Measurements from ENCODE around the gene GNLY.
"Not testable (repeated sequence)": the region's sequence is repeated elsewhere in the genome, so short reads cannot be mapped to it uniquely, and the experiment has no call there.

The GNLY gene

DNA sequence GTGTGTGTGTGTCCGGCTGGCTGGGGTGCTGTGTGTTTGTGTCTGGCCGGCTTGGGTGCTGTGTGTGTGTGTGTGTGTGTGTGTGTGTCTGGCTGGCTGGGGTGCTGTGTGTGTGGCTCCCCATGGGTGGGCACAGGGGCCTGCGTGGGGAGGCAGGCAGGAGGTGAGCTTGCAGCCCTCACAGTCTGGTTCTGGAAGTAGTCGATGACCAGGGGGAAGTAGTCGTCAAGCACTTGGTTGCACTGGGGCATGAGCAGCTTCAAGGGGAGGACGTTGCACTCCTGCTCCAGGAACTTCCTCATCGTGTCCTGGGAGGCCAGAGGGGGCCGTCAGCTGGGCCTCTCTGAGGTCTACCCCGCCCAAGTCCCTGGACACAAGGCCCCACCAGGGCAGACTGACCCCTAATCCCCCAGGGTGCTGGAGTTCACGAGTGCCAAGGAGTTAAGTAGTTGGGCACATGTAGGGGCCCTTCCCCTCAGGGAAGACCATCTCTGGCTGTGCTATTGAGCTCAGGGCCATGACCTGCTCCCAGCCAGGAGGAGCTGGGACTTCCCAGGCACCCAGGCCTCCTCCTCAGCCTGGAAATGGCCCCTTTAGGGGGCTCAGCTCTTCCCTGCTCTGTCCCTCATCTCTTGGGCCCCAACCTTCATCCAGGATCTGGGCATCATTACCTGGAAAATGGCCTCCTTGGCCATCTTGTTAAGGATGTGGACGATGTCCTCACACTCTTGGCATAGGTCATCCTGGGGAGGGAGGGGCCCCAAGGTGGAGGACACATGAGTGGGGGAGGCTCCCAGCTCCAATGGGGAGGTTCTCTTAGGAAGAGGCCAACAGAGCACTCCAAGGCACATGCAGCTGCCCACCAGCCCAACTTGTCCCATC lies 27.5 kb upstream of the GNLY start:
- TF ChIP-seq POLR2A (IDR thresholded peaks at IDR 0.05; ENCODE audit: low read depth, low read length) (no peak), POLR2AphosphoS5 (IDR thresholded peaks at IDR 0.05; ENCODE audit: low read depth, low read length) (no peak), TAF1 (IDR thresholded peaks at IDR 0.05; ENCODE audit: borderline replicate concordance, low read depth, low read length) (no peak)
- DNase-seq (ENCODE audit: insufficient read length) (no peak), FAIRE-seq (no peak)

DNA sequence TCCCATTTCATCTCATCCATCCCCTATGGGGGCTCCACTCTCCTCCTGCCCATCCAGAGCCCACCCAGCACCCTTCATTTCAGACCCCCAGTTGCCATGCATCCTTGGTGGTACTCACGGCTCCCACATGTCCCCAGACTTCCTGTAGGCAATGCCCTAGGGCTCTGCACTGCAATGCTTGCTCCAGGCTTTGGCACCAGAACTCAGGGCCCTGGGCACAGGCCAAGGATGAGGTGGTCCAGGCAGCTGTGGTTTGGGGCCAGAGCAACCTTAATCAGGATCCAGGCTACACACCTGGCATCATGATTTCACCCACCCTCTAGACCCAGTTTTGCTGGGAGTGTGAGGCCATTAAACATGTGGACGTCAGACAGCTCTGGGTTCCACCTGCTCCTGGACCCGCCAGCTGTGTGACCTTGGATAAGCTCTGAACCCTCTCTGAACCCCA lies 26.6 kb upstream of the GNLY start:
- TF ChIP-seq TAF1 (IDR thresholded peaks at IDR 0.05; ENCODE audit: borderline replicate concordance, low read depth, low read length) (no peak), POLR2AphosphoS5 (IDR thresholded peaks at IDR 0.05; ENCODE audit: low read depth, low read length) (no peak), POLR2A (IDR thresholded peaks at IDR 0.05; ENCODE audit: low read depth, low read length) (no peak)
- FAIRE-seq, result no peak
- no peak for DNase-seq (ENCODE audit: insufficient read length)

DNA sequence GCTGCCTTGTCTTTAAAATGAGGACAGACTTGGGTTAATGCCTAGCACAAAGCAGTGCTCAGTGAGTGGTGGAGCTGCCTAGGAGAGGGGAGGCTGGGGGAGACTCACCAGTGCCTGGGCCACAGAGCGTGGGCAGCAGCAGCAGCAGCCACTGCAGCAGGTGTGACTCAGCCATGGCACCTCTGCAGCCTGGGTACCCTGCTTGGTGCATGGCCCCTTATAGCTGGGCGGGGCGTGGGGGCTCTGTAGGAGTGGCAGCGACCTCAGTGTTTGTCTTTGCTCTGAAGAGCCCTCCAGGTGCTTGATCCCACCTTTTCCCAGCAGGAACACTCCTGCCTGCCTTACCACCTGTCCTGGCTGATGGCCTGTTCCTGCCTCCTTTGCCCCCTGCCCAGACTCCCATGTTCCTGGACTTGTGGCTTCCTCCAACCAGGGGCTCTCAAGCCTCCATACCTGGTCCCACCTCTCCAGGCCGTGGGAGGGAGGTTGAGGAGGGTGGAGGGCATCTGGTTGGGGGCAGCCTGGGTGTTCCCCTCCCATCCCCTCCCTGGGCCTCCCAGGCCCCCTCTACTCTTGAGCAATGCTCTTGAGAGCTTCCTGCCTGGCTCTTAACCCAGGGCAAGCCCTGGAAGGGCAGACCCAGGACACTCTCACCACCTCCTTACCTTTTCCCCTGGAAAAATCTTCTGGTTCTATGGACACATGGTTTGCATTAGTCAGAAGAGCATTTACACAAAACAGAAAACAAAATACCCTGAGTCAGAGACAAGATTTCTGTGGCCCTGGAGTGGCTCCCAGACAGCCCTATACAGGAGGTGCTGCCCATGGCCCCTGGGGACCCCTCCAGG lies 25.9 kb upstream of the GNLY start, which contains the start of gene SFTPB:
Gene SFTPB, minus strand, starts transcription at position 191 of the 848 bp plus-strand sequence. Its CDS starts 16 bp downstream, at position 175.
- no peak for FAIRE-seq
- no peak for TF ChIP-seq POLR2AphosphoS5 (IDR thresholded peaks at IDR 0.05; ENCODE audit: low read depth, low read length)
- no peak for TF ChIP-seq POLR2A (IDR thresholded peaks at IDR 0.05; ENCODE audit: low read depth, low read length)
- TF ChIP-seq TAF1 (IDR thresholded peaks at IDR 0.05; ENCODE audit: borderline replicate concordance, low read depth, low read length), result no peak
- DNase-seq (ENCODE audit: insufficient read length), result no peak

DNA sequence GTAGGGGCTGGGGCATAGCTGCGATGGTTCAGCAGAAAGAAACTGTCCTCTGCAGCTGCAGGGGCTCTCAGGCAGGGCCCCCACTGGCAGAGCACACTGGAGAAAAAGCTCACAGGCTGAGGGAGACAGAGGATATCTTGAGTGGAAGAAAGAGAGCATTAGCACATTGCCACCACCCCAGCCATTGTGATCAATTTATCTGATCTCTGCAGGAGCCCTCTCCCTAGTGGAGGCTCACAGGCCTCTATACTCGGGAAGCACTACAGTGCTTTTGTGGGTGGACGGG lies 25.4 kb upstream of the GNLY start:
- TF ChIP-seq TAF1 (IDR thresholded peaks at IDR 0.05; ENCODE audit: borderline replicate concordance, low read depth, low read length) (no peak), POLR2A (IDR thresholded peaks at IDR 0.05; ENCODE audit: low read depth, low read length) (no peak), POLR2AphosphoS5 (IDR thresholded peaks at IDR 0.05; ENCODE audit: low read depth, low read length) (no peak)
- FAIRE-seq, result no peak
- DNase-seq (ENCODE audit: insufficient read length), result no peak

DNA sequence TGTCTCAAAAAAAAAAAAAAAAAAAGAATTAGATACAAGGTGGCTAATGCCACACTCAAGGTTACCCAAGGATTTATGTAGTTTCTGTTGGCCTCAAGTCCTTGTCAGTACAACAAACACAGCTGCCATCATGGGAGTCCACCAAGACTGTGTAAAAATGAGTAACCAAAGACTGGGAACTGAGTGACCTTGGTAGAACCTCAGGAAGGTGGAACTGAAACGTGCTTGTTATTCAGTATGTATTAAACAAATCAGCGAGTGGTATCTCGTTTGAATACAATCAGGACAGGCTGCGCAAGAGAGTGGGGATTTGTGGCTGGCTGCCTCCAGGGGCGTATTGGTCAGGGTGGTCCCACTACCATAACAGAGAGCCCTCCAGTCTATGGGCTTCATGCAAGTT lies 24.6 kb upstream of the GNLY start:
- no peak for DNase-seq (ENCODE audit: insufficient read length)
- FAIRE-seq, result peak; percentile 56
- TF ChIP-seq POLR2AphosphoS5 (IDR thresholded peaks at IDR 0.05; ENCODE audit: low read depth, low read length) (no peak), TAF1 (IDR thresholded peaks at IDR 0.05; ENCODE audit: borderline replicate concordance, low read depth, low read length) (no peak), POLR2A (IDR thresholded peaks at IDR 0.05; ENCODE audit: low read depth, low read length) (no peak)

DNA sequence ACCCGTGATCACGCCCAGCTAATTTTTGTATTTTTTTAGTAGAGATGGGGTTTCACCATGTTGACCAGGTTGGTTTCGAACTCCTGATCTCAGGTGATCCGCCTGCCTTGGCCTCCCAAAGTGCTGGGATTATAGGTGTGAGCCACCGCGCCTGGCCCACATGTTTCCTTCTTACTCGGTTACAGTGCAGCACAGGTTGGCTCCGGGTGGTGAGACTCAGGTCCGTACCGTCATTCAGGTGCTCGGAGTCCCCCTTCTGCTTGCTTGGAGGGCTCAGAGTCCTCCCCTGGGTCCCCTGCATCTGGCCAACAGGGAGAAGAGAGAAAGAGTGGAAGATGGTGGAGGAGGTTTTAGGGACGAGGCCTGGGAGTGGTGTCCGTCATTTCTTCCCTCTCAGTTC lies 23.7 kb upstream of the GNLY start:
- not testable (repeated sequence) for FAIRE-seq

DNA sequence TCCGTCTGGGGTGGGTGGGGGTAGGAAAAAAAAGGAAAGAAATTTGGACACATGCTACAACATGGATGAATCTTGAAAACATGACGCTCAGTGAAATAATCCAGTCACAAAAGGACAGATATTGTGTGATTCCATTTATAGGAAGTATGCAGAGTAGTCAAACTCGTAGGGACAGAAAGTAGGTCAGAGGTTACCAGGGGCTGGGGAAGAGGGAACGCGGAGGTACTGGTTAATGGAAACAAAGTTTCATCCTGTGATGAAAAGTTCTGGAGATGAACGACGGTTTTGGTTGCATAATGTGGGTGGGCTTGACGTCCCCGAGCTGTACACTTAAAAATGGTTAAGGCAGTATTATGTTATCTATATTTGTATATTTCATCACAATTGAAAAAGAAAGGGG lies 21.7 kb upstream of the GNLY start:
- FAIRE-seq (no peak), DNase-seq (ENCODE audit: insufficient read length) (no peak)
- no peak for TF ChIP-seq TAF1 (IDR thresholded peaks at IDR 0.05; ENCODE audit: borderline replicate concordance, low read depth, low read length)
- TF ChIP-seq POLR2AphosphoS5 (IDR thresholded peaks at IDR 0.05; ENCODE audit: low read depth, low read length), result no peak
- TF ChIP-seq POLR2A (IDR thresholded peaks at IDR 0.05; ENCODE audit: low read depth, low read length), result no peak

More for the DNA sequence above, 23.7 kb upstream of the GNLY start:
- DNase-seq (ENCODE audit: insufficient read length), result not testable (repeated sequence)

DNA sequence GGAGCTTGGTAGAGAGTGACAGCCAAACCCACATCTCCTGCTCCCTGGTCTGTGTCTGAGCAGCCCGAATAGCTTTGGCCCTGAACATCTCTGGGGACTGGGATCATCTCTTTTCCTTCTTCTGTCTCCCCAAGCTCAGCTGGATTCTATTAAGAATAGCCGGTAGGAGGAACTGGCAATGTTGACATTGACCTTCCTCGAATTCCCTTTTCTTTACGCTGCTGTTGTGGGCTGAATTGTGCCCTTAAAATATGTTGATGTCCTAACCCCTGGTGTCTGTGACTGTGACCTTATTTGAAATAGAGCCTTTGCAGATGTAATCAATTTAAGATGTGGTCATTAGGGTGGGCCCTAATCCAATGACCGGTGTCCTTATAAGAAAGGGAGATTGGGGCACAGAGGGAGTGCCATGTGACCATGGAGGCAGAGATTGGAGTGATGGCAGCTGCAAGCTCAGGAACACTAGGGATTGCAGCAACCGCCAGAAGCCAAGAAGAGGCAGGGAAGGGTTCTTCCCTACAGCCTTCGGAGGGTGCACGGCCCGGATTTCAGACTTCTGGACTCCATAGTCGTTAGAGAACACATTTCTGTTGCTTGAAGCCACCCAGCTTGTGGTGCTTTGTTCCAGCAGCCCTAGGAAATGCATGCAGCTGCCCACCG lies 20.3 kb upstream of the GNLY start:
- DNase-seq (ENCODE audit: insufficient read length), result no peak
- TF ChIP-seq POLR2AphosphoS5 (IDR thresholded peaks at IDR 0.05; ENCODE audit: low read depth, low read length) (no peak), POLR2A (IDR thresholded peaks at IDR 0.05; ENCODE audit: low read depth, low read length) (no peak), TAF1 (IDR thresholded peaks at IDR 0.05; ENCODE audit: borderline replicate concordance, low read depth, low read length) (no peak)
- no peak for FAIRE-seq

DNA sequence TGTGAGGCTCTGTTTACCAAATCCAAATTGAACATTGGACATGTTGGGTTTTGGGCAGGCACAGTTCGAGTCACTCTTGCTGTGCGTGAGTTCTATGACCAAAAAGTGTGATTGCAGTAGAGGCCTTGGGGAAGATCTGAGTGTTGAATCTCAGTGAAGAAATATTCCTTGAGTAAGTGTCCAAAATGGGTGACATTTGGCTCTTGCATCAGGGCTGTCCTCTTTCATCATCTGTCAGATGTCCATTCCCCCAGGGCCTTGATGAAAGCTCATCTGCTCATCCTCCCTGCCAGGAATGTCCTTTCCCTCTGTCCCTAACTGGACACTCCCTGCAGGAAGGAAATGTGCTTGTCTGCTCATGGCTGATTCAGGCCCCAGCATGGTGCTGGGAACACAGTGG lies 19.7 kb upstream of the GNLY start:
- FAIRE-seq (no peak), DNase-seq (ENCODE audit: insufficient read length) (no peak)
- no peak for TF ChIP-seq TAF1 (IDR thresholded peaks at IDR 0.05; ENCODE audit: borderline replicate concordance, low read depth, low read length)
- no peak for TF ChIP-seq POLR2A (IDR thresholded peaks at IDR 0.05; ENCODE audit: low read depth, low read length)
- TF ChIP-seq POLR2AphosphoS5 (IDR thresholded peaks at IDR 0.05; ENCODE audit: low read depth, low read length), result no peak

DNA sequence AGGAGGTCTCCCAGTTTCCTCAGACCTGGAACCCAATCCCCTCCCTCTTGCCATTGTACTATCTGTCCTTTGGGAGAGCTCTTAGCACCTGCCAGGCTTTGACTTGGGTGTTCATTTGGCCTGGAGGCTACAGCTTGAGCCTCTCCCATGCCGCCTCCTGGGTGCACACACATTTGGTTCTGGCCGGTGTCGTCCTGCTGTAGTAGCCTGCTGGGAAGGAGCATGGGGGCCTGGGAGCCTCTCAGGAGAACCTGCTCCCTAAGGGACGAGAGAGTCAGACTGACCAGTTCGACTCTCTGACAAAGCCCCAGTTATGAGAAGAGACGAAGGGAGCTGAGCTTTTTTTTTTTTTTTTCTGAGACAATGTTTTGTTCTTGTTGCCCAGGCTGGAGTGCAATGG lies 18.7 kb upstream of the GNLY start:
- FAIRE-seq (no peak), DNase-seq (ENCODE audit: insufficient read length) (no peak)
- TF ChIP-seq POLR2AphosphoS5 (IDR thresholded peaks at IDR 0.05; ENCODE audit: low read depth, low read length), result no peak
- TF ChIP-seq POLR2A (IDR thresholded peaks at IDR 0.05; ENCODE audit: low read depth, low read length), result no peak
- no peak for TF ChIP-seq TAF1 (IDR thresholded peaks at IDR 0.05; ENCODE audit: borderline replicate concordance, low read depth, low read length)

DNA sequence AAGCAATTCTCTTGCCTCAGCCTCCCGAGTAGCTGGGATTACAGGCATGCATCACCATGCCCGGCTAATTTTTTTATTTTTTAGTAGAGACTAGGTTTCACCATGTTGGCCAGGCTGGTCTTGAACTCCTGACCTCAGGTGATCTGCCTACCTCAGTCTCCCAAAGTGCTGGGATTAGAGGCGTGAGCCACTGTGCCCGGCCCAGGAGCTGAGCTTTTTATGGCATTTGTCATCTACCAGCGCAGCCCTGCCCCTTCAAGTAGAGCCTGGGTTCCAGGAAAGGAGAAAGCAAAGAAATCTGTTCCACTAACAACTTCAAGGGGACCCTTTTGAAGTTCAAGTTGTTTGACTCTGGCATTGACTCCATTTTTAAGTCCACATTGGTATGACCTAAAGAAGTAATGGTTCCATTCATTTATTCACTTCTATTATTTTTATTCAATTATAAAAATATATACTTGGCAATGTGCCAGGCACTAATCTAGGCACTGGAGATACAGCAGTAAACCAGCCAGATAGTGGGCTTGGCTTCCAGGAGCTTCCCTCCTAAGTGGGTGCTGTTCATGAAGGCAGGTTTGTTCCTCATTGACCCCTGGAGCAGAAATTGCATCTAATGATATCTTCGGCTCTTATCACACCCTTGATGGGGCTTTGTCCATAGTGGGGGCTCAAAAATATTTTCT lies 18.2 kb upstream of the GNLY start:
- no peak for FAIRE-seq
- DNase-seq (ENCODE audit: insufficient read length), result no peak
- TF ChIP-seq POLR2A (IDR thresholded peaks at IDR 0.05; ENCODE audit: low read depth, low read length) (no peak), TAF1 (IDR thresholded peaks at IDR 0.05; ENCODE audit: borderline replicate concordance, low read depth, low read length) (no peak), POLR2AphosphoS5 (IDR thresholded peaks at IDR 0.05; ENCODE audit: low read depth, low read length) (no peak)
